ENCODE results near the gene ORC5.
"Not testable (repeated sequence)": the region's sequence is repeated elsewhere in the genome, so short reads cannot be mapped to it uniquely, and the experiment has no call there.

Gene ORC5

GRCh38 chr7:104179178-104179577 is 28.6 kb downstream of the ORC5 start:
- no peak for DNase-seq

- DNase-seq, result not testable (repeated sequence)
These were observed 30.2 kb downstream of the ORC5 start for GRCh38 chr7:104177565-104178083.

GRCh38 chr7:104176332-104176731 is 31.5 kb downstream of the ORC5 start:
- no peak for DNase-seq

- no peak for DNase-seq
These were observed 32.3 kb downstream of the ORC5 start for GRCh38 chr7:104175361-104175984.

- DNase-seq, result no peak
These were observed 33.0 kb downstream of the ORC5 start for GRCh38 chr7:104174798-104175197.

- no peak for DNase-seq
These were observed 45.7 kb downstream of the ORC5 start for GRCh38 chr7:104162081-104162480.

GRCh38 chr7:104161244-104161643 is 46.6 kb downstream of the ORC5 start:
- no peak for DNase-seq

GRCh38 chr7:104160375-104160774 is 47.4 kb downstream of the ORC5 start:
- DNase-seq, result no peak

- no peak for DNase-seq
These were observed 51.0 kb downstream of the ORC5 start for GRCh38 chr7:104156842-104157277.

GRCh38 chr7:104153287-104153686 is 54.5 kb downstream of the ORC5 start:
- no peak for DNase-seq

GRCh38 chr7:104152468-104152867 is 55.3 kb downstream of the ORC5 start:
- DNase-seq, result no peak

GRCh38 chr7:104150470-104150869 is 57.3 kb downstream of the ORC5 start:
- DNase-seq, result no peak

- no peak for DNase-seq
These were observed 58.0 kb downstream of the ORC5 start for GRCh38 chr7:104149822-104150221.

GRCh38 chr7:104142147-104142546 is 65.7 kb downstream of the ORC5 start:
- no peak for DNase-seq

GRCh38 chr7:104137971-104138370 is 69.8 kb downstream of the ORC5 start:
- DNase-seq, result no peak

- no peak for DNase-seq
These were observed 70.3 kb downstream of the ORC5 start for GRCh38 chr7:104137511-104137910.

- DNase-seq, result no peak
These were observed 70.8 kb downstream of the ORC5 start for GRCh38 chr7:104136981-104137380.

GRCh38 chr7:104136561-104136960 is 71.3 kb downstream of the ORC5 start:
- DNase-seq, result no peak

- DNase-seq, result no peak
These were observed 71.9 kb downstream of the ORC5 start for GRCh38 chr7:104135760-104136558.

- no peak for DNase-seq
These were observed 74.6 kb downstream of the ORC5 start for GRCh38 chr7:104133238-104133637.

- DNase-seq, result no peak
These were observed 77.1 kb downstream of the ORC5 start for GRCh38 chr7:104130726-104131125.

GRCh38 chr7:104127204-104127603 is 80.6 kb downstream of the ORC5 start:
- DNase-seq, result no peak

- no peak for DNase-seq
These were observed 81.4 kb downstream of the ORC5 start for GRCh38 chr7:104126411-104126841.

GRCh38 chr7:104124893-104125477 is 82.8 kb downstream of the ORC5 start:
- no peak for DNase-seq

Data from NCI-H510A (cell line).